ENCODE data around the gene NOC2L. TPM values are rescaled to one million over a fixed set of nuclear protein-coding genes. Genes with fewer than 3 reads are reported as not detected.

NOC2L gene
- total and polyA plus RNA-seq, 2 donors (not counting 3 experiments of a cell fraction or from before 2014, with no cell fraction given), result 55.3 to 87.9 TPM

GRCh38 chr1:903721-904271 lies 55.3 kb downstream of the NOC2L start:
- TF ChIP-seq POLR2A (IDR thresholded peaks at IDR 0.05; ENCODE audit: low read depth, low read length), result no peak
- TF ChIP-seq MAX (IDR thresholded peaks at IDR 0.05; ENCODE audit: insufficient read depth, insufficient read length), result no peak
- TF ChIP-seq GATA2 (IDR thresholded peaks at IDR 0.05; ENCODE audit: insufficient read depth, insufficient read length, low read depth, low read length), result no peak
- no peak for TF ChIP-seq POLR2AphosphoS5 (IDR thresholded peaks at IDR 0.05; ENCODE audit: insufficient read depth, low read depth, low read length)
- no peak for TF ChIP-seq FOS (IDR thresholded peaks at IDR 0.05; ENCODE audit: borderline replicate concordance, insufficient read depth, low read length)
- no peak for TF ChIP-seq MYC (IDR thresholded peaks at IDR 0.05; ENCODE audit: low read depth, low read length)
- no peak for TF ChIP-seq EZH2 (IDR thresholded peaks at IDR 0.05; ENCODE audit: borderline replicate concordance, low read depth, low read length, severe bottlenecking)
- no peak for TF ChIP-seq JUN (IDR thresholded peaks at IDR 0.05; ENCODE audit: borderline replicate concordance, insufficient read depth, insufficient read length, low read depth)
- TF ChIP-seq CTCF (IDR thresholded peaks at IDR 0.05; ENCODE audit: extremely low read depth in 1 of 2, insufficient read depth in 1 of 2, low read depth in 1 of 2, low read length in 2 of 2), result no peak
- BruUV-seq (replicated peaks), result no TSS peak
- Histone ChIP-seq H3K79me2 (ENCODE audit: control insufficient read depth, insufficient read depth, low read length) (no peaks in the 10 kb centered on the region), H3K4me1 (ENCODE audit: control insufficient read depth, extremely low read depth, insufficient read depth, low read length) (no peaks in the 10 kb centered on the region), H3K27me3 (ENCODE audit: control insufficient read depth in 2 of 2, insufficient read depth in 2 of 2, low read length in 2 of 2) (no peaks in the 10 kb centered on the region), H3K4me2 (ENCODE audit: insufficient read depth, low read length) (no peak overlapping the region), H3K9ac (replicated peaks; ENCODE audit: extremely low read depth, insufficient read depth, low read length) (no peak overlapping the region), H2AFZ (ENCODE audit: low read depth, low read length) (no peak overlapping the region), H3K9me1 (replicated peaks; ENCODE audit: control insufficient read depth, extremely low read depth, insufficient read depth, low read length) (no peaks in the 10 kb centered on the region), H3K36me3 (ENCODE audit: control insufficient read depth in 2 of 2, extremely low read depth in 1 of 2, insufficient read depth in 2 of 2, low read length in 2 of 2) (no peaks in the 10 kb centered on the region), H3K9me3 (replicated peaks; ENCODE audit: control insufficient read depth, insufficient read depth, low read length) (no peaks in the 10 kb centered on the region), H4K20me1 (replicated peaks; ENCODE audit: control insufficient read depth, extremely low read depth, insufficient read depth, low read length) (no peaks in the 10 kb centered on the region), H3K4me3 (replicated peaks in 1 of 3; ENCODE audit: insufficient read depth in 1 of 3, low read depth in 1 of 3, low read length in 3 of 3) (no peak overlapping the region), H3K27ac (ENCODE audit: insufficient read depth, low read depth, low read length) (no peak overlapping the region)
- dilution Hi-C loops (cut with MboI; ENCODE audit: extremely low pct_ligation_motif_present, low sequenced_read_pairs), result no loop called here
- CTCF ChIA-PET, result interaction anchor here (1.6 kb wide), 1 partner anchor 34 kb away, joined by 13 read pairs; no protein-coding TSS in a partner anchor
- intact Hi-C loops (cut with micrococcal nuclease), result loop anchor here (1.0 to 2.0 kb wide), 4 partner anchors 19 to 73 kb away; partner anchors contain the start of gene SAMD11
- DNase-seq (ENCODE audit: low read depth, low spot score) (no peak), FAIRE-seq (no peak)
- POLR2A ChIA-PET, result no interaction called here

Data from endothelial cell of umbilical vein (primary cell).